HTERT RPE-1 (cell line): ENCODE data around the gene MED13L.
"Not testable (repeated sequence)": the region's sequence is repeated elsewhere in the genome, so short reads cannot be mapped to it uniquely, and the experiment has no call there.

Experiments
- in situ Hi-C: fragments of 300-500 bp; cut with MboI; formaldehyde crosslinking; loops from 4 replicates; pipeline ENCODE4 v1.14.3; 2020; ENCODE audit warnings: low sequenced_read_pairs

MED13L gene

GRCh38 chr12:116136340-116136739 is 141.2 kb downstream of the MED13L start:
- in situ Hi-C loops, result no loop called here

- in situ Hi-C loops, result no loop called here
These were observed 142.1 kb downstream of the MED13L start for GRCh38 chr12:116135209-116135930.

GRCh38 chr12:116133636-116134214 is 143.8 kb downstream of the MED13L start:
- in situ Hi-C loops, result no loop called here

GRCh38 chr12:116133149-116133548 is 144.3 kb downstream of the MED13L start:
- in situ Hi-C loops, result no loop called here

- in situ Hi-C loops, result not testable (repeated sequence)
These were observed 145.5 kb downstream of the MED13L start for GRCh38 chr12:116131987-116132386.

GRCh38 chr12:116131176-116131575 is 146.3 kb downstream of the MED13L start:
- in situ Hi-C loops, result no loop called here

GRCh38 chr12:116130431-116130830 is 147.1 kb downstream of the MED13L start:
- in situ Hi-C loops, result no loop called here

- in situ Hi-C loops, result no loop called here
These were observed 148.7 kb downstream of the MED13L start for GRCh38 chr12:116128779-116129178.

- in situ Hi-C loops, result no loop called here
These were observed 149.6 kb downstream of the MED13L start for GRCh38 chr12:116127859-116128258.

- in situ Hi-C loops, result no loop called here
These were observed 150.9 kb downstream of the MED13L start for GRCh38 chr12:116126610-116127009.

GRCh38 chr12:116125956-116126566 is 151.4 kb downstream of the MED13L start:
- in situ Hi-C loops, result no loop called here

- in situ Hi-C loops, result no loop called here
These were observed 152.4 kb downstream of the MED13L start for GRCh38 chr12:116125084-116125483.

GRCh38 chr12:116123451-116124258 is 153.8 kb downstream of the MED13L start:
- in situ Hi-C loops, result no loop called here

GRCh38 chr12:116122628-116123027 is 154.9 kb downstream of the MED13L start:
- in situ Hi-C loops, result no loop called here

- in situ Hi-C loops, result no loop called here
These were observed 156.0 kb downstream of the MED13L start for GRCh38 chr12:116121453-116121871.

GRCh38 chr12:116116650-116117424 is 160.7 kb downstream of the MED13L start:
- in situ Hi-C loops, result no loop called here

GRCh38 chr12:116113398-116114130 is 163.9 kb downstream of the MED13L start:
- in situ Hi-C loops, result no loop called here

- in situ Hi-C loops, result no loop called here
These were observed 170.6 kb downstream of the MED13L start for GRCh38 chr12:116106870-116107269.

- in situ Hi-C loops, result no loop called here
These were observed 173.2 kb downstream of the MED13L start for GRCh38 chr12:116104167-116104767.

- in situ Hi-C loops, result no loop called here
These were observed 175.5 kb downstream of the MED13L start for GRCh38 chr12:116101991-116102390.
